ENCODE data around the gene PDE11A.

PDE11A gene

DNA sequence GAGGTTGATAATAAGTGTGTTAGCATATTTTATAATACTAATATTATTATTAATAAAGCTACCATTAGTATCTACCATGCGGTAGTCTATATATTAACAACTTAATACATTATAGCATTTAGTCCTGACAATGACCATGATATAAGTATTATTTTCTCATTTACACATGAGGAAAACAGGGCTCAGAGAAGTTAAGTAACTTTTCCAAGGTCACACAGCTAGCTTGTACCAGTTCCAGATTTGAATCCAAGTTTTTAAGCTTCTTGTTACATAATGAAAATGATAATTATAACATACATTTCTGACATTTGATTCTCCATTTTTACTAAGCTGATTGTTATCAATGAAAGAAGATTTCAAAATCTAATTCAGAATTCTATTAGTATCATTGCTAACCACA is 369.4 kb downstream of the PDE11A start:
- Mint-ChIP-seq H3K9me3 (no peaks in the 10 kb centered on the region), H3K27me3 (no peaks in the 10 kb centered on the region), H3K4me3 (no peak overlapping the region), H3K27ac (no peak overlapping the region), H3K4me1 (no peaks in the 10 kb centered on the region), H3K36me3 (no peaks in the 10 kb centered on the region)
- CTCF ChIA-PET, result no interaction called here
- DNase-seq, result no peak

DNA sequence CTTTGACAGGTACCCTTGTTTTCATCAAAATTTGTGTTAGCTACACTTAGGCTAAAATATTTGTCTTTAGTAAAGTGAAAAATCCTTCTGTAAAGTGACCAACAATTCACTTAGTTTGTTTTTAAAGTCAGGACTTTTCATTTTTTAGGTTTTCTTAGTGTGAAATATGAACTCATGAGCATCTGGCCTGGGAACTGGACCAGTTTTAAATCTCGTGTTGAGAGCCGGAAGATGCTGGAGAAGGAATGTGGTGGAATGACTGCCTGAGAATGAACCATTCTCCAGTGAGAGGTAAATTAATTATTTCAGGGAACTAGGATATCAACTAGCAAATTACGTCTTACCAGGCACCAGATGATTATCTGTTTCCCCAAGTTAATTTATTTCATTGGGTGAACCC is 374.3 kb downstream of the PDE11A start:
- Mint-ChIP-seq H3K4me3 (no peak overlapping the region), H3K36me3 (no peaks in the 10 kb centered on the region), H3K27me3 (peaks cover 5% of the 10 kb centered on the region), H3K27ac (no peak overlapping the region), H3K4me1 (no peaks in the 10 kb centered on the region), H3K9me3 (no peaks in the 10 kb centered on the region)
- CTCF ChIA-PET, result no interaction called here
- no peak for DNase-seq

DNA sequence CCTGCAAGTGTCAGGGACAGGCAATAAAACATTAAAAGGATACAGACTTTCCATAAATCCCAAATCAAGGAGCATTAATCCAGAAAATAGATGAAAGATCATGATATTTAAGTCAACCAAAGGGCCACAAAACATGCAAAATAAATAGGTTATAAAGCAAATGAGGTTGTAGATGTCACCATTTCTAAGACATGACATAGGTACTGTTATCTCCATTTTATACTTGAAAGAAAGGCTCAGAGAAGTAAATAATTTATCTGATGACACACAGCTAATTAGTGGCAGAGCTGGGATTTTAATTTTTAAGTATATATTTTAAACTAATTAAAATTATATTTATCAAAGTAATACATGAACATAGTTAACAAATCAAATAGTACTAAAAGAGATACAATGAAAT is 378.2 kb downstream of the PDE11A start:
- peaks cover 13% of the 10 kb centered on the region for H3K27me3 Mint-ChIP-seq
- DNase-seq, result no peak
- no peaks in the 10 kb centered on the region for H3K36me3 Mint-ChIP-seq
- H3K4me3 Mint-ChIP-seq, result no peak overlapping the region
- H3K27ac Mint-ChIP-seq, result no peak overlapping the region
- CTCF ChIA-PET, result interaction anchor here (0.5 kb wide), 1 partner anchor 8 kb away, joined by 4 read pairs; no protein-coding TSS in a partner anchor
- no peaks in the 10 kb centered on the region for H3K4me1 Mint-ChIP-seq
- H3K9me3 Mint-ChIP-seq, result no peaks in the 10 kb centered on the region

DNA sequence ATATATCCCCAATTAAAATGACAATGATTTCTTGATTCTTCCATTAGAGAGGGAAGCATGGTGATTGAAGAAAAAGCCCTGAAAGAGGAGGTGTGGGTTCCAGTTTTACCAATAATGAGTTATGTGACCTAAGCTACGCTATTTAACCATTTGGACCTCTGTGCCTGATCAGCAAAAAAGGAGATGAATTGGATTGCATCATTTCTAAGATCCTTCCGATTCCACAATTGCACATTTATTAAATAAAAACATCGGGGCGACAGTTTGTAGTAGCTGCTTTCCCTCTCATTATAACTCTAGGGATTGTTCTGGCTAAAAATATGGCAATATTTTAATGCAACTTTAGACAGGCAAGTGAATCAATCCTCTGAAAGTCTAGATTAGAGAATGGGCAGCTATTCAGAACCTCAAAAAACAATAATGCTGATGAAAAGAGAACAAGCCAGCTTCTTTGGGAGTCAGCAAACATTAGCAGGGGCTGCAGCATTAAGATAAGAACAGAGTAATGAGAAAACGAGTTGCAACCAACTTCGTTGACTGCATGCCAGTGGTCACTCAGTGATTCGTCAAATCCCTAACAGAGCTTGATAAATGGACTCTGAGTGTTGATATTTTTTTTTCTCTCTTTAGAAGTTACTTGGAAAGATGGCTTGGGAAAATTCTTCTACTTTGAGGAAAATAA is 378.8 kb downstream of the PDE11A start:
- Mint-ChIP-seq H3K36me3 (no peaks in the 10 kb centered on the region), H3K27me3 (peaks cover 17% of the 10 kb centered on the region), H3K4me3 (no peak overlapping the region), H3K27ac (no peak overlapping the region), H3K9me3 (no peaks in the 10 kb centered on the region), H3K4me1 (no peaks in the 10 kb centered on the region)
- no peak for DNase-seq
- CTCF ChIA-PET, result no interaction called here

DNA sequence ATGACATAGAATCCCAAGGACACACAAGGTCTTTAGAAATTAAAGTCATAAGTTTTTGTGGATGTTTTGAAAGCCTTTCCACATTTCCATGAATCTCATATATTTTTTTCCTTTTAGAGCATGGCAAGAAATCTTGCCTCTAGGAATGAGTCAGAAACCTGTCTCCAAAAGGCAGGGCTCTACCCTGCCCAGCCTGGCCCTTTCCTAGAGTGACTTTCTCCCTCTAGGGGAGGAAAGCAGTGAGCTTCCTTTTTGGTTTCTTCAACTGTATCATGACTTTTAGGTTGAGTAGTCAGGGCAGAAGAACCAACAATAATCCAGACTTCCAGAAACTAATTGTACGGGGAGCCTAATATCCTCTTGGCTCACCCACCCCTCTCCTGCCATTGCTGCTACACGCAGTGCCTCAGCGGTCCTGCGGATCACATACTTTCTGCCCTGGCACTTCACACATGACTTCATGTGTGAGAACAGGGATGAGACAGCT is 379.8 kb downstream of the PDE11A start:
- H3K9me3 Mint-ChIP-seq, result no peaks in the 10 kb centered on the region
- no peaks in the 10 kb centered on the region for H3K36me3 Mint-ChIP-seq
- no peaks in the 10 kb centered on the region for H3K4me1 Mint-ChIP-seq
- DNase-seq, result no peak
- CTCF ChIA-PET, result no interaction called here
- H3K27ac Mint-ChIP-seq, result no peak overlapping the region
- H3K4me3 Mint-ChIP-seq, result no peak overlapping the region
- H3K27me3 Mint-ChIP-seq, result peaks cover 17% of the 10 kb centered on the region

DNA sequence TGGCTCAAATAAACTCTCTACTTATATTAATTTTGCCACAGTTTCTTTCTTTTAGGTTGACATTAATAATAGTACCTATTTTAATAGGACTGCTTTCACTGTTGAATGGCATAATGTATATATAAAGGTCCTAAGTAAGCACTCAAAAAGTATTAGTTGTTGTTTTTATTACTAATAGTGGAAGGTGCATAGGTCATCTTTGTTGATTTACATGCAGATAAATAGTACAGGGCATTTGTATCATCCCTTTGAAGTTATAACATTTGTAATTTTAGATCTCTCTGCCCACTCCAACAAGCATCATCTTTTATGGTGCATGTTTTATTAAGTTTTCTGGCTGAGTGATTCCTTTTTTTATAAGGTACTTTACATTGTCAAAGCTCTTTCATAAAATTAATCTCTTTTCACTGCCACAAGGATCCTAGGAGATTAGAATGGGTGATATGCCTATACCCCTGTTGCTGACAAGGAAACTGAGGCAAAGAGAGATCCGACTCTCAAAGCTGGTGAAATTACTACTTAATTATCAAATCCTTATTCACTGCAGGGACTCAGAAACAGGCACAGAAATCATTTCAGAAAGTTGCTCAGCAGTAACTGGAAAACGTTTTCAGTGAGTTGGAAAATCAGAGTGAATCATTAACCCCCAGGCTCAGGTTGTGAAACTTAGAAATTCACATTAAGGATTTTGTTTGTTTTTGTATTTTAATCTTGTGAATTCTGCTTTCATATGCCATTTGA is 380.4 kb downstream of the PDE11A start:
- no peaks in the 10 kb centered on the region for H3K4me1 Mint-ChIP-seq
- no peak overlapping the region for H3K4me3 Mint-ChIP-seq
- H3K9me3 Mint-ChIP-seq, result no peaks in the 10 kb centered on the region
- H3K36me3 Mint-ChIP-seq, result no peaks in the 10 kb centered on the region
- H3K27ac Mint-ChIP-seq, result no peak overlapping the region
- H3K27me3 Mint-ChIP-seq, result peaks cover 17% of the 10 kb centered on the region
- CTCF ChIA-PET, result no interaction called here
- no peak for DNase-seq

DNA sequence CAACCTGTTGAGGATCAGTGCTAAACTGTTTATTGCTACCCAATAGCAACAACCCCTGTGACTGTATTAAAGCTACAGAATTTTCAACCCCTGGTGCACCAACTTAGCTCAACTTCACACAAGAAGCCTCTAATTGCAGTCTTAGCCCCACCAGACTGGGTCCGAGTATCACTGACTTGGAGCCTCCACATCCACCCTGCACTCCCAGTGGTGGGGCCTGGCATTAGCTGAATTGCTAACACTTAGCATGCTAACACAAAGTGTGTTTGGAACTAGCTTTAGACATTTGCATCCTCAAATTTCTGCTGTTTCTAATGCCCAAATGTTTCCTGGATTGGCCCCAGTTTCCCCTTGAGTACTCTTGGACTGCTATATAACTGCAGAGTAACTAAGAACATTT is 381.4 kb downstream of the PDE11A start:
- no peaks in the 10 kb centered on the region for H3K4me1 Mint-ChIP-seq
- no peak for DNase-seq
- no peaks in the 10 kb centered on the region for H3K36me3 Mint-ChIP-seq
- H3K27ac Mint-ChIP-seq, result no peak overlapping the region
- H3K27me3 Mint-ChIP-seq, result peaks cover 13% of the 10 kb centered on the region
- CTCF ChIA-PET, result interaction anchor here (1.2 to 1.4 kb wide), 2 partner anchors 10 to 16 kb away, joined by 3 to 4 read pairs; no protein-coding TSS in a partner anchor
- no peaks in the 10 kb centered on the region for H3K9me3 Mint-ChIP-seq
- H3K4me3 Mint-ChIP-seq, result no peak overlapping the region

DNA sequence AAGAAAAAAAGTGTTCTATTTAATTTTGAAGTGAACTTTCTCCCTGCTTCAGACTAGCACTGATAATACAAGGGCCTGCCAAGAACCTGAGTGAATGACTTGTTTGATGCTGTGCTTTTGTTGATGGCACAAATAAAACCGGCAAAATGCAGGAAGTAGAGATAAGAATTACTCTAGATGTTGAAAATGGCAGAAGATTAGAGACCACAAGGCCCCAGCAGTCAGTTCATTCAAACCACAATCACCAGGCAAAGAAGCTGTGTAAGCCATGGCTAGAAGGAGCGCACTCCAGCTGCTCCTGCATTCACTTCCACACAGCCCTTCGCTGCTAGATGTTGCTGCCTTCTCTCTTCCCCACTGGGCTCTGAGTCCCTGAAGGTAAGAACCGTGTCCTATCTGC is 383.0 kb downstream of the PDE11A start:
- Mint-ChIP-seq H3K36me3 (no peaks in the 10 kb centered on the region), H3K9me3 (no peaks in the 10 kb centered on the region), H3K27ac (no peak overlapping the region), H3K27me3 (peaks cover 13% of the 10 kb centered on the region), H3K4me3 (no peak overlapping the region), H3K4me1 (no peaks in the 10 kb centered on the region)
- no peak for DNase-seq
- CTCF ChIA-PET, result no interaction called here

DNA sequence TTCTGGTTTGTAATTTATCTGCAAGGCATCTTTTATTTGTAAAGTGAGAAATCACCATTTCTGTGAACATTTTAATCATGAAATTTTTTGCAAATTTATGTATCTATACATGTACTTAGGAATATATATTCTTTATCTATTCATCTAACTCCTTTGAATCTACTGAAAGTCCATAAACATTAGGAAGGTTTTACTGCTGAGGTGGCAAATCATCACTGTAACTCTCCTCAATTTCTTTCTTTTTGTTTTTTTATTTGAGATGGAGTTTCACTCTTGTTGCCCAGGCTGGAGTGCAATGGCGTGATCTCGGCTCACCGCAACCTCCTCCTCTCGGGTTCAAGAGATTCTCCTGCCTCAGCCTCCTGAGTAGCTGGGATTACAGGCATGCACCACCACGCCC is 383.7 kb downstream of the PDE11A start:
- CTCF ChIA-PET, result no interaction called here
- Mint-ChIP-seq H3K4me3 (no peak overlapping the region), H3K27me3 (peaks cover 13% of the 10 kb centered on the region), H3K4me1 (no peaks in the 10 kb centered on the region), H3K9me3 (no peaks in the 10 kb centered on the region), H3K27ac (no peak overlapping the region), H3K36me3 (no peaks in the 10 kb centered on the region)
- no peak for DNase-seq

DNA sequence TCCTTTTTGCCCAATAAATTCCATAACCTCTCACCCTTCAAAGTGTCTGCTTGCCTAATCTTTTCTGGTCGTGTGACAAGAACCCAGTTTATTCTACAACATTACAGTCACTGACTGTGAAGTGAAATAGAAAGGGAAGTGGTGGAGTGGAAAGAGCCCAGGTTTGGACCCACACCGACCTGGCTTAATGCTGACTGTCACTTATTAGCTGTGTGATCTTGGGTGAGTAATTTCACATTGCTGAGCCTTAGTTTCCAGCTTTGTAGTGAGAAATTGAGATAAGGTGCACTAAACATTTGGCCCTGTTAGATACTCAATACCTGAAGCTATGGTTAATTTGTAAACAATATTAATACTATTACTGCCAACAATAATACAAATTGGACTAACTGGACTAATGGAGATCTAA is 388.9 kb downstream of the PDE11A start:
- Mint-ChIP-seq H3K4me3 (no peak overlapping the region), H3K27me3 (no peaks in the 10 kb centered on the region), H3K9me3 (no peaks in the 10 kb centered on the region), H3K36me3 (no peaks in the 10 kb centered on the region), H3K4me1 (no peaks in the 10 kb centered on the region), H3K27ac (no peak overlapping the region)
- no peak for DNase-seq
- CTCF ChIA-PET, result no interaction called here

DNA sequence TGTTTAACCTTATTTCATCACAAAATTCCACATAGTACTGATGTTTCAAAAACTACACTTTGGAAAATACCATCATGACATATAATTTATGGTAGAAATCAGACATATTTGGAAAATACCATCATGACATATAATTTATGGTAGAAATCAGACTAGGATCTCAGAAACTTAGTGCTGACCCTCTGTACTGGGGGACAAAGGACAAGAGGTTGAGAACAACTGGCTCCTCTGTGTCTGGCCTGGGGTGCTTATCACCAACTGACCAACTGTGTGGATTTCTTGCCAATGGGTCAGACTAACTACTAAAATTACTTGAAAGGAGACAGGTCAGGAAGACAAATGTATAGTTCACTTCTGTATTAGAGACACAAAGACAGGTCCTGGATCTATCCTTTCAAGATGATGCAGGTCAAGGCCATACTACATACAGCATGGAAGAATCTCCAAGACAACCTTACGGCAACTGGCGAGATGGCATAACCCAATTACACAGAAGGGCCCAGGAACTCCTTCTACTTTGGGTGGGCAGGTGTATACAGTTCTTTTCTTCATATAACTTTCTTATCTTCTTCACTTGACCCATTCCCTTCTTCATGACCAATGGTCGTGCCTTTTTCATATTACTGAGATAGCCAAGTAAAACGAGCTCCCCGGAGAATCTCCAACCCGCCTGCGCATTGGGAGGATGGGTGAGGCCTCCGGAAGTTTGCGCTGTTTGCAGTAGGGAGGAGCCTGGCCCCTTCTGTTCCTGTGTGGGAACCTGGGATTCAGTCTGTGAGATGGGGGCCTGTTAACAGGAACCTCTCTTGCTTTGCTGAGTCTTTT is 389.5 kb downstream of the PDE11A start:
- no peak overlapping the region for H3K27ac Mint-ChIP-seq
- no peaks in the 10 kb centered on the region for H3K27me3 Mint-ChIP-seq
- CTCF ChIA-PET, result no interaction called here
- H3K36me3 Mint-ChIP-seq, result no peaks in the 10 kb centered on the region
- H3K4me3 Mint-ChIP-seq, result no peak overlapping the region
- no peaks in the 10 kb centered on the region for H3K4me1 Mint-ChIP-seq
- H3K9me3 Mint-ChIP-seq, result no peaks in the 10 kb centered on the region
- no peak for DNase-seq

DNA sequence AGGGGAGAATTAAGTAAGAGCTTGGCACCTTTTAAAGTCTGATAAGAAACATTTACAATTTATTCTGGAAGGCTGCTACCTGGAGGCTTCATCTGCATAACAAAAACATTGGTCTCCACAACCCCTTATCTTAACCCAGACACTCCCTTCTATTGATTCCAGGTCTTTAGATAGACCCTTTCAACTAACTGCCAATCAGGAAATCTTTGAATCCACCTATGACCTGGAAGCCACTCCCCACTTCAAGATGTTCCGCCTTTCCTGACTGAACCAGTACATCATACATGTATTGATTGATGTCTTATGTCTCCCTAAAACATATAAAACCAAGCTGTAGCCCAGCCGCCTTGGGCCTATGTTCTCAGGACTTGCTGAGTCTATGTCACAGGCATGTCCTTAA is 390.6 kb downstream of the PDE11A start:
- CTCF ChIA-PET, result no interaction called here
- H3K27ac Mint-ChIP-seq, result no peak overlapping the region
- H3K9me3 Mint-ChIP-seq, result no peaks in the 10 kb centered on the region
- peaks cover 5% of the 10 kb centered on the region for H3K27me3 Mint-ChIP-seq
- DNase-seq, result no peak
- H3K4me3 Mint-ChIP-seq, result no peak overlapping the region
- H3K4me1 Mint-ChIP-seq, result no peaks in the 10 kb centered on the region
- no peaks in the 10 kb centered on the region for H3K36me3 Mint-ChIP-seq

DNA sequence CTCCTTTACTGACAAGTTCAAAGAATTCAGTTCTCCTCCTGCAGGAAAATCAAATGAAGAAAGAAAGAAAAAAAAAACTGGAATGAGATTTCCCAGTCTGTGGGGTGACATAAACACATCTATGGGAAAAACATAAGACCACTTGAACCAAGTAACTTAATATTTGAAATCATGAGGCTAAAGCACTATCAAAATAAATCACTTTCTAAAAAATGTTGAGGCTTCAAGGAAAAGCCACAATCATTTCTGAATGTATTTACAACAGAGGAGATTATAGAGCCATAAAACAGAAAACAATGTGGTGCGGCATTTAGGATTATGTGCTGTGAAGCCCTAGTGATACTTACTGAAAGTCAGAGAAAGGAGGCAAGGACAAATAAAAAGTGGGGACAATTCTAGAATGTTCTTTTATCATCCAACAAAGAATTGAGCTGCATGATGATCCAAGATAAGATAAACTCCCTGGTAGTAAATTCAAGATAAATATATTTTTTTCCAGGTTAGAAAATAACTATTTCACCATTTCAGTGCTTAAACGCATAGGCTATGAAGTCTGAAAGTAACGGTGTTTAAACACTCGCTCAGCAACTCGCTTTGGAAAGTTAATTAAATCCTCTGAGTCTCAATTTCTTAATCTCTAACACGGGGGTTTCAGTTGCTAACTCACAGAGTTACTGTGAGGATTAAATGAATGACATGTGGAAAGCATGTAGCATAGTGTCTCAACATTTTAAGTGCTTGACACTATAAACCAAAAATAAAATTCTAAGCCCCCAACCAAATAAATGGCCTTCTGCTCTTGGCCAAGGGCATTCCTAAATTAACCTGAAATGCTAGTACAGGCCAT is 391.5 kb downstream of the PDE11A start:
- Mint-ChIP-seq H3K4me1 (no peaks in the 10 kb centered on the region), H3K27me3 (peaks cover 8% of the 10 kb centered on the region), H3K9me3 (no peaks in the 10 kb centered on the region), H3K27ac (no peak overlapping the region), H3K36me3 (no peaks in the 10 kb centered on the region), H3K4me3 (no peak overlapping the region)
- DNase-seq, result no peak
- CTCF ChIA-PET, result no interaction called here

All from activated naive CD4-positive, alpha-beta T cell treated with anti-CD3 and anti-CD28 coated beads, Interleukin-2, amount 10 ng/mL, durations not matched to agents 7 days and 5 days (primary cell).